H4 (cell line): ENCODE data around the gene PRR12. TPM values are rescaled to one million over a fixed set of nuclear protein-coding genes. Genes with fewer than 3 reads are reported as not detected.
A peak's percentile ranks its signal among the peaks of the same experiment; 100 is the strongest.

Experiments
- DNase-seq: peaks from one replicate; pipeline ENCODE4 v3.0.0-alpha.2; 2015; ENCODE audit warnings: low spot score
- total RNA-seq: library from RNA; depleted of rRNA; stranded (reverse); fragments of >200 nt; shearing (Covaris generic); gene quantifications from 2 replicates; pipeline ENCODE4 v1.2.3, GENCODE V29; 2014; rRNA removed

PRR12 gene
- total RNA-seq, 1 experiment from 2014 or later, result 1.0 TPM

DNA sequence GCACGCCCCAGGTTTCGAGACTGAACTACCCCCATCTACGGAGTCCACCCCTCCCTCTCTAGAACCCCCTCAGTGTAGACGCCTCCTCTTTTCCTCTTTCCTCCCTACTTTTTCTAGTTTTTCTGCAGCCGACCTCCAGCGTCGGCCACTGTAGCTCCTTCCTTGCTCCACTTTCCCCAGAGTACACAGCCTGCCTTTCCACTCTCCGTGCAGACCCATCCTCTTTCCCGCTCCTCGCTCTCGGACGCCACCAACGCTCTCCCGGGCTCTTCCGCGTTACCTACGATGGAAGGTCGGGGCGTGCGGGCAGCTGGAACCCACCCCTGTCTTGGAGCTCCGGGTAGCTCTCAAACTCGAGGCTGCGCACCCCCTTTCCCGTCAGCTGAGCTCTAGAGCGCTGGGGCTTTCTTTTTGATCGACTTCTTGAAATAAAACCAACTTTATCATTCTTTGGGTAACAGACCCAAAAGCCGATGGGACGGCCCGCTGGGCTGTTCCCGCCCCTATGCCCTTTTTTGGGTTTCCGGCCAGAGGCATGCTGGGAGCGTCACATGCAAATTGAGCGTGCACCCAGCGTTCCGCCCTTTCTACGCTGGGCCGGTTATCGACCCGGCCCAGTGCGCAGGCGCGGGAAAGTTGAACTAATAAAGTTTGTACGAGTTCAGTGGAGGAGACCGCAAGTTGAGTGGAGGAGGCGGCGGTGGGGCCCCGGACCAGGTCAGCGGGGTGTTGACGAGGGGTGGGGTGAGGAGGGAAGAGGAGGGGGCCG is 74.6 kb downstream of the PRR12 start, which contains the start of the genes BCL2L12 and IRF3:
BCL2L12 (plus strand) TSS at position 583 of the 769 bp plus-strand sequence. CDS start 760 bp downstream, outside the sequence.
IRF3 (minus strand) TSS at position 507 of the 769 bp plus-strand sequence. CDS start 1,019 bp downstream, outside the sequence.
- DNase-seq, result peak; percentile 96

DNA sequence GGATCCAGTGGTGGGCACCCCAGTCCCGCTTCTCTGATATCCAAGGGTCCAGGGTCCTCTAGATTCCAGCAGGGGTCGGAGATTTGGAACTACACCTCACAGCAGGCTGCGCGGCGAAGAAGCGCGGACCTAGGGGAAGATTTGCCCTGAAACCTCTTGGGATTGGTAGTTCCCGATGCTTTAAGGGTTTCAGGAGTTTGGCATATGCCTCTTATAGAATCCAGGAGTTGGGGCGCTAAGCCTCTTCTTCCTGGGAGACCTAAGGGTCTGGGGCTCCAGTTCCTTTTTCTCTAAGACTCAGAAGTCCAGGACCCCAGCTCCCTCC is 75.1 kb downstream of the PRR12 start:
- no peak for DNase-seq

DNA sequence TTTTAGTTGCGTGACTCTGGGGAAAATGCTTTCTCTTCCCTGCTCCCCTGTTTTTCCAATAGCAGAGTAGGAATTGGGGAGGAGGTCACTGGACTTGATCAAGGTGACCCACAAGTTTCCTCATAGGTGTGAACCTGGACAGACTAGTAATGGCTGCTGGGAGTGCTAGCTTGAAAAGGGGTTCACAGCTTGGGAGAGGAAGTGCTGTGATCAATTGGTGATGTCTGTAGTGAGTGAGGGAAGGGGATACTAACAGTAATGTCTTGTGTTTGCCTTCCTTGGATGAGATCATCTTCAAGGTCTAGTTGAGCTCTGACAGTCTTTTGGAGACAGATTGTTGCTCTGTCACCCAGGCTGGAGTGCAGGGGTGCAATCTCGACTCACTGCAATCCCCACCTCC is 76.5 kb downstream of the PRR12 start:
- no peak for DNase-seq

DNA sequence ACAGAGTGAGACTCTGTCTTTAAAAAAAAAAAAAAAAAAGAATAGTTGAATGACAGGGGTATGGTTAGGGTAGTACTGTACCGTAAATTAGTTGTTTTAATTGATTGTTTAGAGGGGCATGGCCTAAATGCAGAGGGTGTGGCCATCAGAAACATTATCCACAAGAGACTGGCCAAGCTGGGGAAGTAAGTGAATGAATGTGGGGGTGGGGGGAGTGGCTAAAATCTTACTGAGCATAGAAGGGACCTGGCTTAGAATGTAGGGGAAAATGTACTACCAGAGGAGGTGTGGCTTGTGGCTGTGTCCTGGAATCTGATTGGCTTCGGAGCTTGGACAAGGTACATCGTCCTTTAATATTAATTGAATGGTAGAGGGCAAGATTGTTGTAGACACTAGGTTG is 78.5 kb downstream of the PRR12 start:
- DNase-seq, result no peak

DNA sequence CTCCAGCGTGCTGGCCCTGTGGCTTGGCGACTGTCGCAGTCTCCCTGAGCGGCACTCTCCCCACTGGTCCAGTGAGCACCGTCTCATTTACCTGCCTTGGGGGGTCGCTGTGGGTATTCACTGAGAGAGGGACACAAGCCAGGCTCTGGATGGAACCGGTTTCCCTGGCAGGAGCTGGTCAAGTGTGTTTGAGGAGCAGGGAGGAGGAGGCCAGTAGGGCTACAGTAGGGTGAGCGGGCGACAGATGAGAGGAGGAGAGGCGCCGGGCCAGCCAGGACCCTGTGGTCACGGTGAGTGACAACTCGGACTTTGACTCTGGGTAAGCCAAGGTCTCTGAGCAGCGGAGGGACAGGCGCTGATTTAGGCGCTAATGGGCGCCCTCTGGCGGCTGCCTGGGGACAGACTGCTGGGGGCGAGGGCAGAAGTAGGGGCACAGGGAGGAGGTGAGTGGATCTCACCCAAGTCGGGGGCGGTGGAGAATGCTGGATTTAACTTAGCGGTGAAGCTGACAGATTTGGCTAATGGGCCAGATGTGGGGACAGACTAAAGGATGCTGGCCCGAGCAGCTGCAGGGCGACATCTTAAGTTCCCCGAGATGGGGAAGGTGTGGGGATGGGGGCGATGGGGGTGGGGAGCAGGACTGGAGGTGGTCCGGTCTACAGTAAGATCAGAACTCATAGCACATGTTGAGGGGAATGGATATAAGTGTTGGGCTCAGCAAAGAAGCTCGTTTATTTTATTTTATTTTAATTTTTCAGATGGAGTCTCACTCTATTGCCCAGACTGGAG is 81.3 kb downstream of the PRR12 start:
- DNase-seq, result peak; percentile 60

Other genes with a start within 250 kb of the PRR12 start
- gene TEAD2, start 228.8 kb upstream of the PRR12 start, total RNA-seq, result 48.7 and 54.3 TPM in 2 replicates
- gene DKKL1, start 227.3 kb upstream of the PRR12 start, total RNA-seq, result 0.08 and 3.8 TPM in 2 replicates
- gene KASH5, start 202.9 kb upstream of the PRR12 start, total RNA-seq, result not detected in 2 replicates
- not detected in 2 replicates for gene PTH2, start 167.7 kb upstream of the PRR12 start, total RNA-seq
- not detected in 2 replicates for gene GFY, start 165.8 kb upstream of the PRR12 start, total RNA-seq
- 0.25 and 0.45 TPM in 2 replicates for gene SLC17A7, start 149.7 kb upstream of the PRR12 start, total RNA-seq
- 99.2 and 113 TPM in 2 replicates for gene PIH1D1, start 139.4 kb upstream of the PRR12 start, total RNA-seq
- gene ALDH16A1, start 138.0 kb upstream of the PRR12 start, total RNA-seq, result 17.0 and 25.7 TPM in 2 replicates
- gene FLT3LG, start 117.0 kb upstream of the PRR12 start, total RNA-seq, result 2.6 and 6.0 TPM in 2 replicates
- 3,219 and 3,620 TPM in 2 replicates for gene RPL13A, start 103.6 kb upstream of the PRR12 start, total RNA-seq
- gene RPS11, start 94.7 kb upstream of the PRR12 start, total RNA-seq, result 6,191 and 6,227 TPM in 2 replicates
- 2.3 and 2.7 TPM in 2 replicates for gene FCGRT, start 78.5 kb upstream of the PRR12 start, total RNA-seq
- 6.1 and 7.6 TPM in 2 replicates for gene RCN3, start 63.2 kb upstream of the PRR12 start, total RNA-seq
- gene NOSIP, start 10.6 kb upstream of the PRR12 start, total RNA-seq, result 95.7 and 114 TPM in 2 replicates
- 0.56 TPM in 1 of 2 replicates, not detected in the other for gene PRRG2, start 9.9 kb upstream of the PRR12 start, total RNA-seq
- 21.5 and 22.7 TPM in 2 replicates for gene RRAS, start 49.0 kb downstream of the PRR12 start, total RNA-seq
- 13.9 and 17.5 TPM in 2 replicates for gene SCAF1, start 51.0 kb downstream of the PRR12 start, total RNA-seq
- gene IRF3, start 74.7 kb downstream of the PRR12 start, total RNA-seq, result 123 and 133 TPM in 2 replicates
- gene BCL2L12, start 74.8 kb downstream of the PRR12 start, total RNA-seq, result 9.0 and 14.8 TPM in 2 replicates
- gene PRMT1, start 86.1 kb downstream of the PRR12 start, total RNA-seq, result 629 and 716 TPM in 2 replicates
- 0.08 and 1.4 TPM in 2 replicates for gene ADM5, start 98.4 kb downstream of the PRR12 start, total RNA-seq
- 1.6 and 2.6 TPM in 2 replicates for gene CPT1C, start 99.9 kb downstream of the PRR12 start, total RNA-seq
- gene TSKS, start 172.1 kb downstream of the PRR12 start, total RNA-seq, result not detected in 2 replicates
- gene AP2A1, start 175.8 kb downstream of the PRR12 start, total RNA-seq, result 55.5 and 61.1 TPM in 2 replicates
- 26.2 and 31.7 TPM in 2 replicates for gene FUZ, start 222.1 kb downstream of the PRR12 start, total RNA-seq
- 16.1 TPM in 2 replicates for gene MED25, start 227.1 kb downstream of the PRR12 start, total RNA-seq